ENCODE data around the gene LRMDA.

- no peak for TF ChIP-seq CTCF (IDR thresholded peaks at IDR 0.05)
- no peak for TF ChIP-seq POLR2AphosphoS5 (IDR thresholded peaks at IDR 0.05)
- TF ChIP-seq POLR2A (IDR thresholded peaks at IDR 0.05) = no peak
- no peak for TF ChIP-seq EP300 (IDR thresholded peaks at IDR 0.05; ENCODE audit: low read depth)
Observed at GRCh38 chr10:76395251-76395650, 963.8 kb downstream of the LRMDA start.

All from transverse colon (tissue), 4 donors.